ENCODE data around the gene PKD1.
A peak's percentile ranks its signal among the peaks of the same experiment; 100 is the strongest.
"Not testable (repeated sequence)": the region's sequence is repeated elsewhere in the genome, so short reads cannot be mapped to it uniquely, and the experiment has no call there.

PKD1 gene

GRCh38 chr16:2135770-2136490 lies at the start of gene PKD1:
PKD1 (minus strand) TSS chr16:2135898; CDS start chr16:2135689, 209 bp downstream.
- intact Hi-C loops (cut with DNase I) = not testable (repeated sequence)
- DNase-seq = peak; percentile 83 to 98 (median 95)

GRCh38 chr16:2184962-2185361 lies 49.3 kb upstream of the PKD1 start:
- DNase-seq = peak in 1 of 42 donors; percentile 3
- intact Hi-C loops (cut with DNase I) = no loop called here

GRCh38 chr16:2184346-2184745 lies 48.6 kb upstream of the PKD1 start:
- no peak for DNase-seq
- intact Hi-C loops (cut with DNase I) = no loop called here

- peak in 31 of 42 donors; percentile 25 to 78 (median 57) for DNase-seq
- intact Hi-C loops (cut with DNase I) = no loop called here
Measured at GRCh38 chr16:2183671-2184070, 48.0 kb upstream of the PKD1 start.

GRCh38 chr16:2181952-2182351 lies 46.3 kb upstream of the PKD1 start:
- intact Hi-C loops (cut with DNase I) = no loop called here
- DNase-seq = no peak

GRCh38 chr16:2180962-2181923 lies 45.5 kb upstream of the PKD1 start:
- intact Hi-C loops (cut with DNase I) = no loop called here
- DNase-seq = no peak

GRCh38 chr16:2180461-2180860 lies 44.8 kb upstream of the PKD1 start:
- DNase-seq = no peak
- intact Hi-C loops (cut with DNase I) = no loop called here

- no peak for DNase-seq
- intact Hi-C loops (cut with DNase I) = no loop called here
Measured at GRCh38 chr16:2179576-2179975, 43.9 kb upstream of the PKD1 start.

GRCh38 chr16:2179107-2179501 lies 43.4 kb upstream of the PKD1 start:
- intact Hi-C loops (cut with DNase I) = no loop called here
- no peak for DNase-seq

- DNase-seq = peak in 29 of 42 donors; percentile 17 to 71 (median 48)
- intact Hi-C loops (cut with DNase I) = no loop called here
Measured at GRCh38 chr16:2178321-2179106, 42.8 kb upstream of the PKD1 start.

GRCh38 chr16:2177561-2177960 lies 41.9 kb upstream of the PKD1 start:
- DNase-seq = no peak
- intact Hi-C loops (cut with DNase I) = no loop called here

- DNase-seq = no peak
- intact Hi-C loops (cut with DNase I) = no loop called here
Measured at GRCh38 chr16:2177101-2177500, 41.4 kb upstream of the PKD1 start.

- intact Hi-C loops (cut with DNase I) = no loop called here
- DNase-seq = no peak
Measured at GRCh38 chr16:2176047-2176446, 40.3 kb upstream of the PKD1 start.

GRCh38 chr16:2175454-2175853 lies 39.8 kb upstream of the PKD1 start:
- no peak for DNase-seq
- intact Hi-C loops (cut with DNase I) = no loop called here

- intact Hi-C loops (cut with DNase I) = no loop called here
Measured at GRCh38 chr16:2174396-2175131, 38.9 kb upstream of the PKD1 start.

GRCh38 chr16:2173916-2174315 lies 38.2 kb upstream of the PKD1 start:
- intact Hi-C loops (cut with DNase I) = no loop called here
- DNase-seq = no peak

More at GRCh38 chr16:2174396-2175131, 38.9 kb upstream of the PKD1 start:
- DNase-seq = peak in 41 of 42 donors; percentile 29 to 92 (median 71)

- DNase-seq = no peak
- intact Hi-C loops (cut with DNase I) = no loop called here
Measured at GRCh38 chr16:2173366-2173765, 37.7 kb upstream of the PKD1 start.

- no peak for DNase-seq
- intact Hi-C loops (cut with DNase I) = no loop called here
Measured at GRCh38 chr16:2172688-2173335, 37.1 kb upstream of the PKD1 start.

All from head of caudate nucleus (tissue), 42 donors.